Measurements from ENCODE around the gene ATP9B. TPM values are rescaled to one million over a fixed set of nuclear protein-coding genes. Genes with fewer than 3 reads are reported as not detected.

The ATP9B gene
- total and polyA plus RNA-seq, 10 of the 15 experiments (the other 5 are each of a cell fraction or from before 2014, with no cell fraction given) = 0.74 to 20.7 (median 12.9) TPM

- Histone ChIP-seq H3K4me2 (ENCODE audit: control insufficient read depth, insufficient read depth) (peak overlapping the region; percentile 79), H3K27ac (ENCODE audit: control insufficient read depth, insufficient read depth) (no peak overlapping the region), H3K4me3 (peak overlapping the region; percentile 68; the same call in 1 of the 2 replicates), H3K79me2 (ENCODE audit: control insufficient read depth, insufficient read depth, low read length) (no peaks in the 10 kb centered on the region), H3K9me3 (replicated peaks; ENCODE audit: control insufficient read depth, insufficient read depth, low read length) (no peaks in the 10 kb centered on the region), H4K20me1 (ENCODE audit: control insufficient read depth, insufficient read depth) (no peaks in the 10 kb centered on the region), H3K4me1 (ENCODE audit: control insufficient read depth, insufficient read depth, low read length) (peaks cover 12% of the 10 kb centered on the region), H3K27me3 (replicated peaks in 1 of 2; ENCODE audit: control insufficient read depth in 2 of 2, insufficient read depth in 2 of 2, low read length in 1 of 2) (peaks cover 2 to 21% of the 10 kb centered on the region in 2 experiments; a peak in 3 of 4 replicates), H3K9ac (ENCODE audit: control insufficient read depth, insufficient read depth, low read length) (no peak overlapping the region), H2AFZ (ENCODE audit: control insufficient read depth, low read depth, low read length) (no peak overlapping the region), H3K36me3 (ENCODE audit: control insufficient read depth in 2 of 2, insufficient read depth in 2 of 2, low read length in 1 of 2) (no peaks in the 10 kb centered on the region)
- ATAC-seq (peak; percentile 11; the same call in 2 of the 3 replicates), FAIRE-seq (no peak), DNase-seq (ENCODE audit: low read depth, low spot score) (no peak)
- 10% methylated on average over 30 of the region's 30 CpGs for WGBS (ENCODE audit: insufficient coverage, insufficient replicate concordance, low lambda C conversion rate, missing lambda C conversion rate)
- ChIA-PET CTCF (interaction anchor here (0.7 to 2.7 kb wide), 9 partner anchors 9 to 250 kb away, joined by 3 to 21 read pairs (median 4); no protein-coding TSS in a partner anchor), RAD21 (ENCODE audit: unreplicated experiment) (interaction anchor here (0.9 to 2.3 kb wide), 9 partner anchors 10 to 232 kb away, joined by 3 to 8 read pairs (median 4); no protein-coding TSS in a partner anchor), SMC1A (ENCODE audit: uncharacterized antibody, unreplicated experiment) (interaction anchor here (0.9 to 1.3 kb wide), 5 partner anchors 18 to 136 kb away, joined by 3 to 8 read pairs (median 4); no protein-coding TSS in a partner anchor), POLR2A (interaction anchor here (0.6 to 1.3 kb wide), 4 partner anchors 18 to 131 kb away, joined by 3 to 5 read pairs (median 4); no protein-coding TSS in a partner anchor)
- intact Hi-C loops (cut with micrococcal nuclease; ENCODE audit: unreplicated experiment) = no loop called here
- in situ Hi-C loops (cut with MboI) = loop anchor here (10.0 kb wide), 1 partner anchor 562 kb away; the partner anchor contains the start of gene SLC66A2
- no TSS peak for BruUV-seq (replicated peaks)
- TF ChIP-seq POLR2AphosphoS5 (IDR thresholded peaks at IDR 0.05; ENCODE audit: low read length) (no peak), ESRRA (IDR thresholded peaks at IDR 0.05; ENCODE audit: low read length) (no peak), IRF3 (IDR thresholded peaks at IDR 0.05) (no peak), JUNB (IDR thresholded peaks at IDR 0.05) (no peak), HSF1 (IDR thresholded peaks at IDR 0.05; ENCODE audit: low read depth, low read length) (no peak), POU2F2 (IDR thresholded peaks at IDR 0.05; ENCODE audit: borderline replicate concordance, low read depth, low read length) (no peak), BHLHE40 (IDR thresholded peaks at IDR 0.05; ENCODE audit: borderline replicate concordance in 1 of 2, low read depth in 2 of 2, low read length in 1 of 2) (peak in 1 of 2 experiments; percentile 29; a peak in 1 of 4 replicates), DPF2 (IDR thresholded peaks at IDR 0.05) (no peak), CHD1 (IDR thresholded peaks at IDR 0.05; ENCODE audit: low read depth, low read length) (no peak), MEF2B (IDR thresholded peaks at IDR 0.05; ENCODE audit: partially characterized antibody, poor library complexity, severe bottlenecking) (peak; percentile 35), MLLT1 (IDR thresholded peaks at IDR 0.05) (no peak), EGR1 (IDR thresholded peaks at IDR 0.05; ENCODE audit: borderline replicate concordance in 1 of 2, low read depth in 2 of 2, low read length in 2 of 2) (no peak), NFYB (IDR thresholded peaks at IDR 0.05; ENCODE audit: insufficient read depth, low read depth, low read length) (no peak), RUNX3 (IDR thresholded peaks at IDR 0.05; ENCODE audit: low read length) (peak; percentile 35; the same call in 1 of the 2 replicates), TCF3 (IDR thresholded peaks at IDR 0.05; ENCODE audit: borderline replicate concordance, insufficient read depth, low read depth, low read length) (0 out of 2 replicates have a peak, but pooled peaks have one; percentile 15), ZNF24 (IDR thresholded peaks at IDR 0.05) (no peak), MAX (IDR thresholded peaks at IDR 0.05; ENCODE audit: low read depth, low read length) (no peak), NR2C2 (IDR thresholded peaks at IDR 0.05; ENCODE audit: borderline replicate concordance, control insufficient read depth, insufficient read length, low read depth) (no peak), BCL11A (IDR thresholded peaks at IDR 0.05; ENCODE audit: low read depth, low read length) (no peak)
Observed at GRCh38 chr18:79393181-79393634, 324.0 kb downstream of the ATP9B start.
